ENCODE data around the gene TVP23C.

The TVP23C gene

GRCh38 chr17:15480204-15480603 is 83.1 kb downstream of the TVP23C start:
- POLR2A ChIA-PET (ENCODE audit: low non-redundant PET), result no interaction called here
- TF ChIP-seq, protein P1, sequence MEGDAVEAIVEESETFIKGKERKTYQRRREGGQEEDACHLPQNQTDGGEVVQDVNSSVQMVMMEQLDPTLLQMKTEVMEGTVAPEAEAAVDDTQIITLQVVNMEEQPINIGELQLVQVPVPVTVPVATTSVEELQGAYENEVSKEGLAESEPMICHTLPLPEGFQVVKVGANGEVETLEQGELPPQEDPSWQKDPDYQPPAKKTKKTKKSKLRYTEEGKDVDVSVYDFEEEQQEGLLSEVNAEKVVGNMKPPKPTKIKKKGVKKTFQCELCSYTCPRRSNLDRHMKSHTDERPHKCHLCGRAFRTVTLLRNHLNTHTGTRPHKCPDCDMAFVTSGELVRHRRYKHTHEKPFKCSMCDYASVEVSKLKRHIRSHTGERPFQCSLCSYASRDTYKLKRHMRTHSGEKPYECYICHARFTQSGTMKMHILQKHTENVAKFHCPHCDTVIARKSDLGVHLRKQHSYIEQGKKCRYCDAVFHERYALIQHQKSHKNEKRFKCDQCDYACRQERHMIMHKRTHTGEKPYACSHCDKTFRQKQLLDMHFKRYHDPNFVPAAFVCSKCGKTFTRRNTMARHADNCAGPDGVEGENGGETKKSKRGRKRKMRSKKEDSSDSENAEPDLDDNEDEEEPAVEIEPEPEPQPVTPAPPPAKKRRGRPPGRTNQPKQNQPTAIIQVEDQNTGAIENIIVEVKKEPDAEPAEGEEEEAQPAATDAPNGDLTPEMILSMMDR (conservative IDR thresholded peaks at IDR 0.05; ENCODE audit: low read depth), result no peak
- DNase-seq (ENCODE audit: low spot score), result no peak
- CTCF ChIA-PET, result no interaction called here
- no peak overlapping the region for H3K27ac ChIP-seq

DNA sequence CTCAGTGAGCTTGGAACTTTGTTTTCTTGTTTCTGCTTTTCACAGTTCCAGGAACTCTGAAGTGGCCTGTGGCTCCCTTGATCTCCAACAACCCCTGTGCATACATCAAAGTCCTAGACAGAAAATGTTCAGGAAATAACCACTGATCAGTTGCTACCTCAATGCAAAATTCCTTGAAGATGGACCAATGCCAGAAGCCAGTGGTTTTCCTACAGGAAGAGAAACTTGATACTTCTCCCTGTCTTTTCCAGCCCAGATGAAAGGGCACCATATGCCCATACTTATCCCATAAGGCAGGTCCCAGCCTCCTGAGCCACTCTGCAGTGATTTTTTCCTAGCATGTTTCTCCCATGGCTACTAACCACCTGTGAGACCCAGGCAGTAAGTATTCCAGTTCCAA is 83.6 kb downstream of the TVP23C start:
- no peak overlapping the region for H3K27ac ChIP-seq
- ChIA-PET POLR2A (ENCODE audit: low non-redundant PET) (no interaction called here), CTCF (no interaction called here)
- TF ChIP-seq, protein P1 (conservative IDR thresholded peaks at IDR 0.05; ENCODE audit: low read depth), result no peak
- DNase-seq (ENCODE audit: low spot score), result no peak

DNA sequence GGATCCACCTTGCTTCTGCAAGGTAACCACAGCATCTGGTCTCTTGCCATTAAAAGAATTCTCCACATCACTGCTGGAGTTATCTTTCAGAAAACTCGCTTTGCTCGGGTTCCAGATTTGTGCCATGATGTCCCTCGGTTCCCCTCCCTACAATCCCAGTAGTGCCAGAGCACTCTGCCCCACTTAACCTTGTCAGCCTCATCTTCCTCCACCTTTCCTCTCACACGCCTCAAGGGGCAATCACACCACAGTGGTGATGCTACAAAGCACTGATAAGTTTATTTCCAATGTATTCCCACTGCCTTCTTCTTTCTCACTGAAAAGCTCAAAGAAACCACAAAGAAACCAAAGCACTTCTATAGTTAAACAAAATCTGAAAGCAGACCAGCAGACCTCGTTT is 84.4 kb downstream of the TVP23C start:
- DNase-seq (ENCODE audit: low spot score), result no peak
- TF ChIP-seq, protein P1 (conservative IDR thresholded peaks at IDR 0.05; ENCODE audit: low read depth), result no peak
- H3K27ac ChIP-seq, result no peak overlapping the region
- CTCF ChIA-PET, result no interaction called here
- POLR2A ChIA-PET (ENCODE audit: low non-redundant PET), result no interaction called here

- ChIA-PET CTCF (interaction anchor here (1.4 kb wide), 1 partner anchor 27 kb away, joined by 4 read pairs; no protein-coding TSS in a partner anchor), POLR2A (ENCODE audit: low non-redundant PET) (no interaction called here)
- DNase-seq (ENCODE audit: low spot score), result no peak
- TF ChIP-seq, protein P1 (conservative IDR thresholded peaks at IDR 0.05; ENCODE audit: low read depth), result no peak
- no peak overlapping the region for H3K27ac ChIP-seq
Observed at GRCh38 chr17:15475631-15476354, 87.5 kb downstream of the TVP23C start.

GRCh38 chr17:15472891-15473290 is 90.4 kb downstream of the TVP23C start:
- ChIA-PET CTCF (no interaction called here), POLR2A (ENCODE audit: low non-redundant PET) (no interaction called here)
- DNase-seq (ENCODE audit: low spot score), result no peak
- TF ChIP-seq, protein P1 (conservative IDR thresholded peaks at IDR 0.05; ENCODE audit: low read depth), result no peak
- no peak overlapping the region for H3K27ac ChIP-seq

DNA sequence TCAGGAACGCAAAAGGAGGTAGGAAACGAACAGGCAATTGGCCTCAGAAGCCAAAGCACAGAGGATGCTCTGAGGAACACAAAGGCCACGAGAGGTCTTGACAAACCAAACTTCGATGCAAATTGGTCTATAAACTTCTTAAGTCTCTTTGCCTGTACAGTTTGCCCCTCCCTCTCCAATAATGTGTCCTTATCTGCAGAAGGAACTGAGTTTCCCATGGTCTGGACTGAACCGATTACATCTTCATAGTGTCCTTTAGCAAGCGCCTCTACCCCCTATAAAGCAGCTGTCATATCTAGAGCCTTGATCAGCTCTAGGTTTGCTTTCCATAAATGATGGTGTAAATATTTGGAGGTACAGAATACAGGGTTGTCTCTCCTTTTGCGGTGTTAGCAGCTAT is 92.7 kb downstream of the TVP23C start:
- TF ChIP-seq, protein P1 (conservative IDR thresholded peaks at IDR 0.05; ENCODE audit: low read depth), result no peak
- no peak for DNase-seq (ENCODE audit: low spot score)
- CTCF ChIA-PET, result no interaction called here
- POLR2A ChIA-PET (ENCODE audit: low non-redundant PET), result no interaction called here
- no peak overlapping the region for H3K27ac ChIP-seq

Measured in RWPE1 (cell line).